SU-DHL-6 (cell line): ENCODE results near the gene PLCH1.

ENCODE experiments used
- H2AFZ ChIP-seq: fragments of 200-600 bp; sonication (generic); 2 replicates; pipeline ENCODE4 v1.6.1; 2014; ENCODE audit warnings: low read depth, mild to moderate bottlenecking, moderate library complexity, mixed read lengths, antibody characterized with exemption, low read length; ENCODE audit not compliant: severe bottlenecking
- H3F3A ChIP-seq: fragments of 200-600 bp; shearing (Covaris generic); 2 replicates; pipeline ENCODE4 v1.6.0; 2016; ENCODE audit warnings: antibody characterized with exemption, mild to moderate bottlenecking; ENCODE audit not compliant: insufficient read depth
- H3K27ac ChIP-seq: fragments of 200-600 bp; sonication (generic); 2 replicates; pipeline ENCODE4 v1.5.1; 2016; ENCODE audit warnings: low read depth, mild to moderate bottlenecking, low read length, moderate library complexity, mixed read lengths
- H3K27me3 ChIP-seq: fragments of 200-600 bp; sonication (generic), shearing (Covaris generic); 2 replicates; pipeline ENCODE4 v1.6.0; 2014; ENCODE audit warnings: mild to moderate bottlenecking, low read length
- H3K36me3 ChIP-seq: fragments of 200-600 bp; sonication (generic); 2 replicates; pipeline ENCODE4 v1.6.1; 2014; ENCODE audit warnings: mild to moderate bottlenecking, low read length, mixed read lengths
- H3K4me2 ChIP-seq: fragments of 300-600, 200-600 bp; shearing (Covaris generic), sonication (generic); 2 replicates; pipeline ENCODE4 v1.6.0; 2014; ENCODE audit warnings: low read length, low read depth, mild to moderate bottlenecking; ENCODE audit not compliant: poor library complexity, severe bottlenecking
- H3K4me3 ChIP-seq: fragments of 200-600 bp; sonication (generic); 2 replicates; pipeline ENCODE4 v1.5.1; 2014; ENCODE audit warnings: antibody characterized with exemption, low read length, mild to moderate bottlenecking, mixed read lengths; ENCODE audit not compliant: insufficient read depth, poor library complexity, severe bottlenecking
- H3K79me2 ChIP-seq: fragments of 200-600 bp; sonication (generic); 2 replicates; pipeline ENCODE4 v1.6.1; 2014; ENCODE audit warnings: mild to moderate bottlenecking, low read length, moderate library complexity; ENCODE audit not compliant: insufficient read depth
- H3K9ac ChIP-seq: fragments of 200-600 bp; sonication (generic); 2 replicates; pipeline ENCODE4 v1.7.0; 2014; ENCODE audit warnings: mild to moderate bottlenecking, low read length
- H3K9me2 ChIP-seq: fragments of 200-600 bp; sonication (generic); replicated peaks from 2 replicates; pipeline ENCODE4 v1.6.1; 2014; ENCODE audit warnings: low read length; ENCODE audit not compliant: insufficient read depth
- H3K9me3 ChIP-seq: fragments of 200-600 bp; sonication (generic); 2 replicates; pipeline ENCODE4 v1.6.1; 2014; ENCODE audit warnings: low read length, mixed read lengths; ENCODE audit not compliant: insufficient read depth
- H4K20me1 ChIP-seq: fragments of 200-600 bp; sonication (generic); 2 replicates; pipeline ENCODE4 v1.6.1; 2014; ENCODE audit warnings: low read depth, mild to moderate bottlenecking, antibody characterized with exemption, low read length, moderate library complexity, mixed read lengths
- CTCF ChIP-seq: fragments of 200-600 bp; sonication (generic); IDR thresholded peaks from one replicate; pipeline ENCODE4 v1.5.1; 2017; ENCODE audit warnings: antibody characterized with exemption, mild to moderate bottlenecking, low read length, moderate library complexity; ENCODE audit not compliant: insufficient read depth, poor library complexity, severe bottlenecking
- EZH2phosphoT487 ChIP-seq: fragments of 200-600 bp; sonication (generic), shearing (Covaris generic); conservative IDR thresholded peaks from 2 replicates; pipeline ENCODE4 v1.6.1; 2018; ENCODE audit warnings: mild to moderate bottlenecking, antibody characterized with exemption, low read length, moderate library complexity, mixed read lengths

Gene PLCH1

GRCh38 chr3:155525324-155525833 is 219.5 kb downstream of the PLCH1 start:
- no peak overlapping the region for H2AFZ ChIP-seq
- no peaks in the 10 kb centered on the region for H3K9me3 ChIP-seq
- no peak overlapping the region for H3K4me2 ChIP-seq
- TF ChIP-seq CTCF (no peak), EZH2phosphoT487 (no peak)
- H3K9ac ChIP-seq, result no peak overlapping the region
- H3K27ac ChIP-seq, result no peak overlapping the region
- no peaks in the 10 kb centered on the region for H3K9me2 ChIP-seq
- no peaks in the 10 kb centered on the region for H4K20me1 ChIP-seq
- no peaks in the 10 kb centered on the region for H3K36me3 ChIP-seq
- H3K79me2 ChIP-seq, result no peaks in the 10 kb centered on the region
- no peaks in the 10 kb centered on the region for H3F3A ChIP-seq
- H3K4me3 ChIP-seq, result no peak overlapping the region
- no peaks in the 10 kb centered on the region for H3K27me3 ChIP-seq

DNA sequence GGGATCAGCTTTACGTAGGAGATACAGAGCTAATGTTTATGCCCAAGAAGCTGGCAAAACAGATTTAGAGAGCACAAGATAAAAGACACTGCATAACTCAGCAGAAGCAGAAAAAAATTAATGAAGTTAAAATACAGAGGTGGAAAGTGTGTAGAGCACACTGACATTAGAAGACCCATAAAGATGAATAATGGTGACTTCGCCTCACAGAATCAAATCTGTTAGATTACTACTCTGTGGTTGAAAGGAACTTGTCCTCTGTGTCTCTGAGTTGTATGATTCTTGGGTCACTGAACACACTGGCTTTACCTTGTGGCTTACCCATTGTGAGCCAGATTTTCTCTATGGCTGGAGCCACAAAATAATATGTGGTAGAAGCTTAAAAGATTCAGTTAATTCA is 224.4 kb downstream of the PLCH1 start:
- Histone ChIP-seq H3K4me2 (no peak overlapping the region), H3K9me3 (no peaks in the 10 kb centered on the region), H3K79me2 (no peaks in the 10 kb centered on the region), H3K4me3 (no peak overlapping the region), H3K9me2 (no peaks in the 10 kb centered on the region), H3F3A (no peaks in the 10 kb centered on the region), H3K9ac (no peak overlapping the region), H3K36me3 (no peaks in the 10 kb centered on the region), H4K20me1 (no peaks in the 10 kb centered on the region), H2AFZ (no peak overlapping the region), H3K27me3 (no peaks in the 10 kb centered on the region), H3K27ac (no peak overlapping the region)
- TF ChIP-seq CTCF (no peak), EZH2phosphoT487 (no peak)

GRCh38 chr3:155519078-155519477 is 225.8 kb downstream of the PLCH1 start:
- Histone ChIP-seq H3K27me3 (no peaks in the 10 kb centered on the region), H3F3A (no peaks in the 10 kb centered on the region), H3K9me2 (no peaks in the 10 kb centered on the region), H4K20me1 (no peaks in the 10 kb centered on the region), H3K9me3 (no peaks in the 10 kb centered on the region), H3K4me3 (no peak overlapping the region), H3K4me2 (no peak overlapping the region), H3K9ac (no peak overlapping the region), H3K27ac (no peak overlapping the region), H3K36me3 (no peaks in the 10 kb centered on the region), H2AFZ (no peak overlapping the region), H3K79me2 (no peaks in the 10 kb centered on the region)
- no peak for TF ChIP-seq EZH2phosphoT487
- TF ChIP-seq CTCF, result no peak

DNA sequence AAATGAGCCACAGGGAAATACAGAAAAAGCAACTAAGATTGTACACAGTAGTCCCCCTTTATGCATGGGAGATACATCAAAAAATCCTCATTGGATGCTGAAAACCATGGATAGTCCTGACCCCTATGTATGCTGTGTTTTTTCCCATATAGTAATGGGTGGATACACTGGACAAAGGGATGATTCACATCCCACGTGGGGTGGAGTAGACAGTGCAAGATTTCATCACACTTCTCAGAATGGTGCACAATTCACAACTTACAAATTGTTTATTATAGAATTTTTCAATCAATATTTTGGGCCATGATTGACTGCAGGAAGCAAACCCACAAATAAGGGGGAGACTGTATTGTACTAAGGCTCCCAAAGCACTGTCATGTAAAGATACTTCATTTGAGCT is 227.0 kb downstream of the PLCH1 start:
- H3K4me3 ChIP-seq, result no peak overlapping the region
- TF ChIP-seq CTCF (no peak), EZH2phosphoT487 (no peak)
- H3K9me3 ChIP-seq, result no peaks in the 10 kb centered on the region
- H3K79me2 ChIP-seq, result no peaks in the 10 kb centered on the region
- H2AFZ ChIP-seq, result no peak overlapping the region
- H3K9ac ChIP-seq, result no peak overlapping the region
- H3K27ac ChIP-seq, result no peak overlapping the region
- H3K36me3 ChIP-seq, result no peaks in the 10 kb centered on the region
- H3K27me3 ChIP-seq, result no peaks in the 10 kb centered on the region
- no peak overlapping the region for H3K4me2 ChIP-seq
- no peaks in the 10 kb centered on the region for H4K20me1 ChIP-seq
- H3K9me2 ChIP-seq, result no peaks in the 10 kb centered on the region
- H3F3A ChIP-seq, result no peaks in the 10 kb centered on the region
